CD8-positive, alpha-beta memory T cell (primary cell): ENCODE results near the gene CACNG4. TPM values are rescaled to one million over a fixed set of nuclear protein-coding genes. Genes with fewer than 3 reads are reported as not detected.

Experiments used
- CTCF ChIA-PET: fragments of 350-600 bp; sonication (Branson Sonifier 250); formaldehyde crosslinking; loops from one replicate; lab custom pipeline; 2021; ENCODE audit warnings: antibody characterized with exemption; lab: Charles Lee
- POLR2A ChIA-PET: fragments of 350-600 bp; sonication (Branson Sonifier 250); formaldehyde crosslinking; loops from one replicate; lab custom pipeline; 2021; ENCODE audit warnings: antibody characterized with exemption; lab: Charles Lee
- DNase-seq, 5 donors: peaks; one replicate each; pipeline versions ENCODE4 v3.0.0 to v3.0.0-alpha.2; 2020 to 2022; ENCODE audit warnings: mixed read lengths in 1 of 5
- H3K27ac ChIP-seq: one replicate; pipeline ENCODE4 v1.7.0; 2013; ENCODE audit warnings: low read depth, mild to moderate bottlenecking, low read length, moderate library complexity
- H3K27me3 ChIP-seq: 2 replicates; pipeline ENCODE4 v1.7.0; 2013; ENCODE audit warnings: low read length, mild to moderate bottlenecking; ENCODE audit not compliant: insufficient read depth, poor library complexity, severe bottlenecking
- H3K36me3 ChIP-seq: 2 replicates; pipeline ENCODE4 v1.7.0; 2013; ENCODE audit warnings: mild to moderate bottlenecking, low read length, moderate library complexity; ENCODE audit not compliant: insufficient read depth
- H3K4me1 ChIP-seq: 2 replicates; pipeline ENCODE4 v1.7.0; 2013; ENCODE audit warnings: mild to moderate bottlenecking, low read length, moderate library complexity; ENCODE audit not compliant: insufficient read depth
- H3K4me3 ChIP-seq: 2 replicates; pipeline ENCODE4 v1.7.0; 2013; ENCODE audit warnings: mild to moderate bottlenecking, low read length
- H3K9me3 ChIP-seq: 2 replicates; pipeline ENCODE4 v1.7.0; 2013; ENCODE audit warnings: mild to moderate bottlenecking, low read length
- H3K27ac Mint-ChIP-seq, 8 donors: one replicate each; pipeline ENCODE4 v1.8.0; 2020 to 2021; ENCODE audit warnings: mixed read lengths in 8 of 8, mild to moderate bottlenecking in 6 of 8, inconsistent platforms in 3 of 8, moderate library complexity in 3 of 8
- H3K27me3 Mint-ChIP-seq, 2 donors: one replicate each; pipeline ENCODE4 v1.8.0; 2020 to 2021; ENCODE audit warnings: mixed read lengths in 2 of 2, mild to moderate bottlenecking in 1 of 2, moderate library complexity in 1 of 2
- H3K36me3 Mint-ChIP-seq, 3 donors: one replicate each; pipeline ENCODE4 v1.8.0; 2020 to 2021; ENCODE audit warnings: mixed read lengths in 3 of 3, inconsistent platforms in 1 of 3, mild to moderate bottlenecking in 1 of 3
- H3K4me1 Mint-ChIP-seq, 3 donors: one replicate each; pipeline ENCODE4 v1.8.0; 2020 to 2021; ENCODE audit warnings: mixed read lengths in 3 of 3, inconsistent platforms in 1 of 3, mild to moderate bottlenecking in 1 of 3
- H3K4me3 Mint-ChIP-seq, 7 donors: one replicate each; pipeline ENCODE4 v1.8.0; 2020 to 2021; ENCODE audit warnings: mixed read lengths in 7 of 7, mild to moderate bottlenecking in 6 of 7, moderate library complexity in 4 of 7, inconsistent platforms in 2 of 7
- H3K9me3 Mint-ChIP-seq, 5 donors: one replicate each; pipeline ENCODE4 v1.8.0; 2020 to 2022; ENCODE audit warnings: mixed read lengths in 5 of 5, mild to moderate bottlenecking in 3 of 5, moderate library complexity in 2 of 5, inconsistent platforms in 1 of 5
- polyA plus RNA-seq: library from polyadenylated mRNA; unstranded; fragments of 300-500 nt; fragmentation: Illumina TruSeq; gene quantifications from one replicate; pipeline ENCODE4 v1.2.3, GENCODE V29; 2021
- total RNA-seq, 2 experiments: library from RNA; stranded (reverse); gene quantifications; one replicate each; pipeline ENCODE4 v1.2.3, GENCODE V29; 2021

Gene CACNG4
- total and polyA plus RNA-seq, 3 experiments from 2014 or later, result not detected

DNA sequence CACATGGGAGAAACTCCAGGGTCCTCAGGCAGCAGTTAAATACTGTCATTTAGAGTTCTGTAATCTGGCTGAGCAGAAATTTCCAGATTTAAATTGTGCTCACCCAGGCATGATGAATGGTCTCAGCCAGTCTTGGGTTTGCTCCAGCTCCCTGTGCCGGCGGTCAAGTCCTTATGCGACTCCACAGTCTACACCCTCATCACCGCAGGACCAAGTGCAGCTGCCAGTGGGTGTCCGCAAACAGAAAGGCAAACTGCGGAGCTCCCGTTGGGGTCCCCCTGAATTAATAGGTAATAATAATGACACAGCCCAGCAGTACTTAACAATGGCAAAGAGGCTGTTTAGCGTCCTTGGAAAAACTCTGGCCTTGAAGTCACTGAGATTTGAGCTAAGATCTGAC is 3.9 kb upstream of the CACNG4 start:
- no peak overlapping the region for H3K27ac Mint-ChIP-seq
- H3K4me3 Mint-ChIP-seq, result no peak overlapping the region
- ChIA-PET POLR2A (no interaction called here), CTCF (no interaction called here)
- Histone ChIP-seq H3K27me3 (no peaks in the 10 kb centered on the region), H3K4me3 (no peak overlapping the region), H3K9me3 (no peaks in the 10 kb centered on the region), H3K27ac (no peak overlapping the region), H3K4me1 (no peaks in the 10 kb centered on the region), H3K36me3 (no peaks in the 10 kb centered on the region)
- peaks cover 0 to 15% (median 2%) of the 10 kb centered on the region in 3 donors for H3K4me1 Mint-ChIP-seq
- H3K36me3 Mint-ChIP-seq, result no peaks in the 10 kb centered on the region
- no peak for DNase-seq
- peaks cover 28 to 35% of the 10 kb centered on the region in 2 donors for H3K27me3 Mint-ChIP-seq
- no peaks in the 10 kb centered on the region for H3K9me3 Mint-ChIP-seq

DNA sequence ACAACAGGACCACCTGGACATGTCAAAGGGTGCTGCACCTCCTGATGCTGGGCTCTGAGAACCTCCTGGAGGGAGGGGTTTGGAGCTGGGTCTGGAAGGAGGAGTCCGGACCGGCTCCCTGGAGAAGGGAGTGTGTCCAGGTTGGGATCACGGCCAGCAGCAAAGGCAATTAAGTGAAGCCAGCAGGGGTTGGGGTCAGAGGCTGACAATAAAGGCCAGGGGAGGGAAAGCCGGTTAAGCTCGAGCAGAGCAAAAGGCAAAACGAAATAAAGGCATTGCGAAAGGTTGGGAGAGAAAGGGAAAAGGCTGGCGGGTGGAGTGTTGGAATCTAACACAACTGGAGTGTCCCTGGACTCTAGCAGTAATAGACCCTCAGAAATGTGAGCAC is 992 bp upstream of the CACNG4 start:
- DNase-seq, result no peak
- Histone ChIP-seq H3K27ac (no peak overlapping the region), H3K36me3 (no peaks in the 10 kb centered on the region), H3K9me3 (no peaks in the 10 kb centered on the region), H3K4me1 (no peaks in the 10 kb centered on the region), H3K4me3 (no peak overlapping the region), H3K27me3 (peaks cover 16% of the 10 kb centered on the region)
- Mint-ChIP-seq H3K36me3 (no peaks in the 10 kb centered on the region), H3K4me1 (peaks cover 7 to 27% (median 9%) of the 10 kb centered on the region in 3 donors), H3K27ac (no peak overlapping the region), H3K27me3 (peaks cover 43 to 54% of the 10 kb centered on the region in 2 donors), H3K4me3 (peak overlapping the region in 6 of 7 donors; percentile 25 to 83 (median 56)), H3K9me3 (peaks cover 0 to 2% (median 0%) of the 10 kb centered on the region in 5 donors)
- POLR2A ChIA-PET, result no interaction called here
- CTCF ChIA-PET, result no interaction called here

- CTCF ChIA-PET, result no interaction called here
Measured at GRCh38 chr17:66964930-66965800, 658 bp downstream of the CACNG4 start.

DNA sequence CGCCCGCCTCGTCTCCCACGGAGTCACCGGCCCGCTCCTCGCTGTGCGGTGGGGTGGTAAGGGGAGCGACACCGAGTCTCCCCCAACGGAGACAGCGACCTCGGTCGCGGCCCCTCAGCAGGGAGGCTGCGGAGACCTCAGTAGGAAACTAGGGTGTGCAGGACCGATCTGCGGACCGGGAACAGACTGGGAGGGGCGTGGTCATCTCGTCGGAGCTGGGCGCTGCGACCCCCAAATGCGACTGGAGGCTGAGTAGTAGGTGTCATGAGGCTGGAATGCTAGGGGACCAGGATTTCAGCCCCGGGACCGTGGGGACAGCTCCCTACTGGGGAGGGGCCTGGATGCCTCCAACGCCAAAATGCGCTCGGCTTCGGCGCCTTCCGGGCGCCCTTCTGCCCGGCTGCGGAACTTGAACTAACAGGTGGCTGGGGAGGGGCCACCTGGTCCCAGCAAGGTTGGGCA is 1.3 kb downstream of the CACNG4 start:
- Histone ChIP-seq H3K27me3 (peaks cover 16% of the 10 kb centered on the region), H3K4me3 (no peak overlapping the region), H3K27ac (no peak overlapping the region), H3K9me3 (no peaks in the 10 kb centered on the region), H3K36me3 (no peaks in the 10 kb centered on the region), H3K4me1 (no peaks in the 10 kb centered on the region)
- DNase-seq, result no peak
- Mint-ChIP-seq H3K27ac (no peak overlapping the region), H3K27me3 (peaks cover 48 to 65% of the 10 kb centered on the region in 2 donors), H3K36me3 (no peaks in the 10 kb centered on the region), H3K9me3 (peaks cover 0 to 2% (median 0%) of the 10 kb centered on the region in 5 donors), H3K4me1 (peaks cover 7 to 27% (median 9%) of the 10 kb centered on the region in 3 donors), H3K4me3 (peak overlapping the region in 5 of 7 donors; percentile 53 to 80 (median 71))
- ChIA-PET POLR2A (no interaction called here), CTCF (no interaction called here)

More at GRCh38 chr17:66964930-66965800, 658 bp downstream of the CACNG4 start:
- Mint-ChIP-seq H3K36me3 (no peaks in the 10 kb centered on the region), H3K4me3 (peak overlapping the region in 6 of 7 donors; percentile 35 to 75 (median 54)), H3K4me1 (peaks cover 7 to 27% (median 9%) of the 10 kb centered on the region in 3 donors), H3K27ac (peak overlapping the region in 1 of 8 donors; percentile 54), H3K9me3 (peaks cover 0 to 2% (median 0%) of the 10 kb centered on the region in 5 donors), H3K27me3 (peaks cover 42 to 60% of the 10 kb centered on the region in 2 donors)
- POLR2A ChIA-PET, result no interaction called here
- H3K9me3 ChIP-seq, result no peaks in the 10 kb centered on the region
- peaks cover 16% of the 10 kb centered on the region for H3K27me3 ChIP-seq
- no peak overlapping the region for H3K4me3 ChIP-seq
- H3K27ac ChIP-seq, result no peak overlapping the region
- DNase-seq, result no peak
- no peaks in the 10 kb centered on the region for H3K4me1 ChIP-seq
- H3K36me3 ChIP-seq, result no peaks in the 10 kb centered on the region

GRCh38 chr17:66966298-66966697 is 1.8 kb downstream of the CACNG4 start:
- H3K36me3 Mint-ChIP-seq, result no peaks in the 10 kb centered on the region
- Histone ChIP-seq H3K4me3 (no peak overlapping the region), H3K4me1 (no peaks in the 10 kb centered on the region), H3K9me3 (no peaks in the 10 kb centered on the region), H3K27me3 (peaks cover 16% of the 10 kb centered on the region), H3K27ac (no peak overlapping the region), H3K36me3 (no peaks in the 10 kb centered on the region)
- peaks cover 0 to 2% (median 0%) of the 10 kb centered on the region in 5 donors for H3K9me3 Mint-ChIP-seq
- ChIA-PET CTCF (no interaction called here), POLR2A (no interaction called here)
- no peak for DNase-seq
- peaks cover 51 to 67% of the 10 kb centered on the region in 2 donors for H3K27me3 Mint-ChIP-seq
- H3K4me3 Mint-ChIP-seq, result peak overlapping the region; percentile 51 to 85 (median 67)
- H3K27ac Mint-ChIP-seq, result no peak overlapping the region
- peaks cover 7 to 27% (median 9%) of the 10 kb centered on the region in 3 donors for H3K4me1 Mint-ChIP-seq

DNA sequence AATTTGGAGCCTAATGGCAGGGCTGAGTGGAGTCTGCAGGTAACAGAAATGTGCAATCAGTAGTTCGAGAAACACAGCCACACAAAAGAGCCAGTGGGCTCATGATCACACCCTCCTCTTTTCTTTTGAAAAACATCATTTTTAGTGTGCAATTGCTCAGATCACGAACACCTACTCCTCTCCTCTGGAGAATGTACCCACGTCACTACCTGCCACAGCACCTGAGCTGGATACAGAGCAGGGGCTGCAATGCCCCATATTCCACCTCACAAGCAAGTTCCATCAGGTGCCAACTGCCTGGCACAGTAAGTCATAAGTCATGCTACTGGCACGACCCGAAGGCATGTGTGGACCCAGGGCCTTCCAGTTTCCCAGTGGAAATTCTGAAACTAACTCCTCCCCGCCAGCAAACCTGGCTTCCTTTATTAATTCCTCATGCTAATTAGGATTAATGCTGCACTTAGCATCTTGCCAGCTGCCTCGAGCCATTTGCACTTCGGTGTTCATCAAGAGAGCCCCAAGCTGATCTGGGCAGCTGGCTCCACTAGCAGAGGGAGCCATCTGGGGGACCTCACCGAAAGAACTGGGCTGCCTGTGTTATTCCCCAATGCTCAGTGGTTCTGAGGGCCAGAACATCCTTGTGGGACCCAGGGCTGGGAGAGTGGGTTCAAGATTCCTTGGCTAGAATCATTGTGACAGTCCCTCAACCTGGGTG is 2.4 kb downstream of the CACNG4 start:
- peaks cover 16% of the 10 kb centered on the region for H3K27me3 ChIP-seq
- CTCF ChIA-PET, result no interaction called here
- peaks cover 0 to 2% (median 0%) of the 10 kb centered on the region in 5 donors for H3K9me3 Mint-ChIP-seq

DNA sequence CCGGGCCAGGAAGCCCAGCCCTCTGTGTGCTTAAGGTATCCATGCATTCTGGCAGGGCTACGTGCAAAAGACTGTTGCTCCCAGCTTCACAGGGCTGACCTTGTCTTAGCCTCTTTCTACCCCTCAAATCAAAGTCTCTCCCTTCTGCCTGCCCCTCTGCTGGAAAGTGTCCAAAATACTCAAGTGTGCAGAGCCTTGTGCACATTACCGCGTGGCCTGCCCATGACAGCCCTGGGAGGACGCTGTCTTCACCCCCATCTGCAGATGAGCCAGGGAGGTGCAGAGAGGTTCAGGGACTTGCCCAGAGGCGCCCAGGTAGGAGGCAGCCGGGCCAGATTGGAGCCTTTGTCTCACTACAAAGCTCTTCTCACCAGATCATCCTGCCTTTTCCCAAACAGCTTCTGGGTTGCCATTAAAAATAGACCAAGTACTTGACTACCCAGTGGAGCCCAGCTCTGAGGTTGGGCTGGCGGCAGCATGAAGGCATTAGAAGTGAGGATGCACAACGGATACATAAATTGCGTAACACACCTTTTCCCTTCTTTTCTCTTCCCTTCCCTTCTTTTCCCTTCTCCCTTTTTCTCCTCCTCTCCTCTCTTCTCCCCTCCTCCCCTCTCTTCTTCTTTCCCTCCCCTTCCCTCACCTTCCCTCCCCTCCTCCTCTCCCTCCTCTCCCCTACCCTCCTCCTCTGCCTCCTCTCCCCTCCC is 3.5 kb downstream of the CACNG4 start:
- no peak overlapping the region for H3K27ac ChIP-seq
- no peaks in the 10 kb centered on the region for H3K36me3 ChIP-seq
- no peak overlapping the region for H3K4me3 ChIP-seq
- no peaks in the 10 kb centered on the region for H3K9me3 ChIP-seq
- Mint-ChIP-seq H3K36me3 (no peaks in the 10 kb centered on the region), H3K27ac (no peak overlapping the region), H3K27me3 (peaks cover 57 to 67% of the 10 kb centered on the region in 2 donors), H3K4me1 (peaks cover 7 to 27% (median 9%) of the 10 kb centered on the region in 3 donors), H3K9me3 (peaks cover 0 to 2% (median 0%) of the 10 kb centered on the region in 5 donors), H3K4me3 (peak overlapping the region in 2 of 7 donors; percentile 9 to 85)
- peaks cover 16% of the 10 kb centered on the region for H3K27me3 ChIP-seq
- ChIA-PET CTCF (no interaction called here), POLR2A (no interaction called here)
- H3K4me1 ChIP-seq, result no peaks in the 10 kb centered on the region
- no peak for DNase-seq

More for the DNA sequence above, 2.4 kb downstream of the CACNG4 start:
- H3K27ac ChIP-seq, result no peak overlapping the region
- H3K36me3 ChIP-seq, result no peaks in the 10 kb centered on the region
- H3K36me3 Mint-ChIP-seq, result no peaks in the 10 kb centered on the region
- POLR2A ChIA-PET, result no interaction called here
- no peaks in the 10 kb centered on the region for H3K4me1 ChIP-seq
- no peak for DNase-seq
- H3K4me3 ChIP-seq, result no peak overlapping the region
- peaks cover 7 to 27% (median 9%) of the 10 kb centered on the region in 3 donors for H3K4me1 Mint-ChIP-seq
- H3K27me3 Mint-ChIP-seq, result peaks cover 57 to 72% of the 10 kb centered on the region in 2 donors
- peak overlapping the region; percentile 51 to 85 (median 71) for H3K4me3 Mint-ChIP-seq
- no peak overlapping the region for H3K27ac Mint-ChIP-seq
- no peaks in the 10 kb centered on the region for H3K9me3 ChIP-seq
